H1 (cell line): ENCODE results near the gene ARHGAP6. TPM values are rescaled to one million over a fixed set of nuclear protein-coding genes. Genes with fewer than 3 reads are reported as not detected.

Source experiments
- BACH1 ChIP-seq: IDR thresholded peaks from 2 replicates; pipeline ENCODE4 v1.6.1; 2012; ENCODE audit warnings: low read length, improper control_type of control experiment
- HDAC6 ChIP-seq: IDR thresholded peaks from one replicate; pipeline ENCODE4 v1.7.1; 2012; ENCODE audit warnings: low read depth, mild to moderate bottlenecking, inconsistent platforms, low read length, moderate library complexity
- POLR2AphosphoS5 ChIP-seq: IDR thresholded peaks from 2 replicates; pipeline ENCODE4 v1.6.1; 2011; ENCODE audit warnings: low read depth, low read length
- SRF ChIP-seq: IDR thresholded peaks from 2 replicates; pipeline ENCODE4 v1.6.1; 2011; ENCODE audit warnings: mild to moderate bottlenecking, low read depth, low read length, moderate library complexity
- TBP ChIP-seq: IDR thresholded peaks from 2 replicates; pipeline ENCODE4 v1.6.1; 2011; ENCODE audit warnings: low read depth, low read length, improper control_type of control experiment
- TEAD4 ChIP-seq: IDR thresholded peaks from 2 replicates; pipeline ENCODE4 v1.6.1; 2012; ENCODE audit warnings: low read depth, low read length, inconsistent platforms, mixed read lengths
- polyA plus RNA-seq, 7 experiments: library from polyadenylated mRNA; depleted of rRNA in 3 of 7; stranded (reverse) in 5 of 7; unstranded in 2 of 7; fragments of >200 nt in 5 of 7; fragments of 200-250 nt in 2 of 7; gene quantifications; 1 replicate in 5 of 7; 2 replicates in 1 of 7; 4 replicates in 1 of 7; pipeline versions ENCODE4 v1.2.1 to v1.2.3, GENCODE V29; 2011 to 2013; ENCODE audit warnings: missing spikeins in 2 of 7, mixed read lengths in 2 of 7
- total RNA-seq: library from RNA; stranded (reverse); fragmentation: NEBNext Ultra II Directional; extraction: Animal tissue kit (Norgen Biotek cat#: 25700); gene quantifications from 2 replicates; pipeline ENCODE4 v1.2.1, GENCODE V29; 2021

Gene ARHGAP6
- total and polyA plus RNA-seq, 2 of the 8 experiments (the other 6 are each of a cell fraction or from before 2014, with no cell fraction given): 0.35 to 0.82 TPM

DNA sequence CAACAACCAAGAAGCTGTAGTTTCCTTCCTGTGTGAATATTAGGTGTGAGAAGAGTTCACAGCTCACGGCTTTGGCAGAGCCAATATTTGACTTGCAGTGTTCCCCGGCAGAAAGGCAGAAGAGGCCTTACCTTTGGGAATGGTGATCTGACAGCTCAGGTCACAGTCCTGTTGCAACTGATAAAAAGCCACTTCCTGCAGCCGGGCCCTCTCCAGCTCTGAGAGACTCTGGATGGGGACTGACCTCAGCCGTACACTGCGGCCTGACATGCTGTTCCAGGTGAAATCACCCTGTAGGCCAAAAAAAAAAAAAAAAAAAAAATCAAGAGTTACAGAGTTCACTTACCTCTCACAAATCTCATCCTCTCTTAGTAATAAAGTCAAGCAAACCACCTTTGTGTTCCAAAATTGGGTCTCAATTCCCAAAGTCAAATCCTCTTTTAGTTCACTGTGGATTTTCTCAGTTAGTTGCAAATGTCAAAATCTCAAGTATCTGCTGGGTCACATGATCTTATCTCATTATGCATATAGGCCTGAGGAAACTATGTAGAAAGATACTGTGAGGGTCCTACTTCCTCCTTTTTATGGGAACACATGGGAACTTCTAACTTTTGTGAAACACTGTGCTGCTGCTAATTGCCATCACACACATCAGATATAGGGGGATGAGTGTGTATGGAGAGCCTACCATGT, 411.2 kb downstream of the ARHGAP6 start (continued):
- TF ChIP-seq POLR2AphosphoS5 (no peak), HDAC6 (no peak), BACH1 (no peak), SRF (no peak), TBP (no peak), TEAD4 (no peak)
